ENCODE results near the gene NDUFS5.
"Not testable (repeated sequence)": the region's sequence is repeated elsewhere in the genome, so short reads cannot be mapped to it uniquely, and the experiment has no call there.

Gene NDUFS5

GRCh38 chr1:39006726-39007645 lies 19.2 kb upstream of the NDUFS5 start:
- Histone ChIP-seq H3K4me3 (no peak overlapping the region), H3K27ac (no peak overlapping the region), H3K27me3 (no peaks in the 10 kb centered on the region), H3K4me2 (no peak overlapping the region), H3K9ac (no peak overlapping the region), H4K20me1 (peaks cover 24% of the 10 kb centered on the region), H3K36me3 (peaks cover 95% of the 10 kb centered on the region), H3K4me1 (peaks cover 14% of the 10 kb centered on the region), H3K9me3 (no peaks in the 10 kb centered on the region)
- no peak for TF ChIP-seq Cebpa-rat (IDR thresholded peaks at IDR 0.05)

GRCh38 chr1:39014956-39015355 lies 11.2 kb upstream of the NDUFS5 start:
- H3K27me3 ChIP-seq, H3K4me1 ChIP-seq, H3K9me3 ChIP-seq, H3K27ac ChIP-seq, H4K20me1 ChIP-seq, H3K4me2 ChIP-seq, H3K4me3 ChIP-seq, H3K9ac ChIP-seq: not testable (repeated sequence)
- peaks cover 40% of the 10 kb centered on the region for H3K36me3 ChIP-seq

- H4K20me1 ChIP-seq = no peaks in the 10 kb centered on the region
- H3K4me1 ChIP-seq = no peaks in the 10 kb centered on the region
- H3K9me3 ChIP-seq = no peaks in the 10 kb centered on the region
- no peak for TF ChIP-seq Cebpa-rat (IDR thresholded peaks at IDR 0.05)
- no peaks in the 10 kb centered on the region for H3K27me3 ChIP-seq
- H3K36me3 ChIP-seq = peaks cover 23% of the 10 kb centered on the region; the same call in 1 of the 2 replicates
- no peak overlapping the region for H3K4me2 ChIP-seq
- no peak overlapping the region for H3K4me3 ChIP-seq
- H3K9ac ChIP-seq = no peak overlapping the region
- H3K27ac ChIP-seq = no peak overlapping the region
Measured at GRCh38 chr1:39016604-39017171, 9.5 kb upstream of the NDUFS5 start.

GRCh38 chr1:39017266-39017665 lies 8.9 kb upstream of the NDUFS5 start:
- no peak for TF ChIP-seq Cebpa-rat (IDR thresholded peaks at IDR 0.05)
- Histone ChIP-seq H3K36me3 (peaks cover 17% of the 10 kb centered on the region; the same call in 1 of the 2 replicates), H3K4me1 (no peaks in the 10 kb centered on the region), H4K20me1 (no peaks in the 10 kb centered on the region), H3K9me3 (no peaks in the 10 kb centered on the region), H3K9ac (no peak overlapping the region), H3K4me3 (no peak overlapping the region), H3K27ac (no peak overlapping the region), H3K4me2 (no peak overlapping the region), H3K27me3 (no peaks in the 10 kb centered on the region)

GRCh38 chr1:39020494-39020893 lies 5.7 kb upstream of the NDUFS5 start:
- H3K9ac ChIP-seq, H3K4me2 ChIP-seq, H3K4me1 ChIP-seq, H3K27me3 ChIP-seq, H3K4me3 ChIP-seq, H3K36me3 ChIP-seq, H3K9me3 ChIP-seq, H4K20me1 ChIP-seq, H3K27ac ChIP-seq: not testable (repeated sequence)

- H3K4me3 ChIP-seq = no peak overlapping the region
- no peaks in the 10 kb centered on the region for H3K36me3 ChIP-seq
- H3K27me3 ChIP-seq = no peaks in the 10 kb centered on the region
- H3K4me2 ChIP-seq = no peak overlapping the region
- no peak for TF ChIP-seq Cebpa-rat (IDR thresholded peaks at IDR 0.05)
- no peak overlapping the region for H3K9ac ChIP-seq
- H3K27ac ChIP-seq = no peak overlapping the region
- peaks cover 8% of the 10 kb centered on the region; the same call in 1 of the 2 replicates for H3K9me3 ChIP-seq
- H4K20me1 ChIP-seq = no peaks in the 10 kb centered on the region
- H3K4me1 ChIP-seq = peaks cover 7% of the 10 kb centered on the region
Measured at GRCh38 chr1:39021426-39021825, 4.7 kb upstream of the NDUFS5 start.

GRCh38 chr1:39023140-39023539 lies 3.0 kb upstream of the NDUFS5 start:
- Histone ChIP-seq H3K9ac (no peak overlapping the region), H3K36me3 (no peaks in the 10 kb centered on the region), H3K27ac (no peak overlapping the region), H3K4me1 (peaks cover 15% of the 10 kb centered on the region), H4K20me1 (no peaks in the 10 kb centered on the region), H3K4me3 (no peak overlapping the region), H3K27me3 (no peaks in the 10 kb centered on the region), H3K9me3 (peaks cover 8% of the 10 kb centered on the region; the same call in 1 of the 2 replicates), H3K4me2 (no peak overlapping the region)
- no peak for TF ChIP-seq Cebpa-rat (IDR thresholded peaks at IDR 0.05)

- H3K4me1 ChIP-seq = peaks cover 15% of the 10 kb centered on the region
- H3K9ac ChIP-seq = peak overlapping the region; percentile 93
- TF ChIP-seq Cebpa-rat (IDR thresholded peaks at IDR 0.05) = no peak
- H3K4me3 ChIP-seq = peak overlapping the region; percentile 84
- peak overlapping the region; percentile 92 for H3K27ac ChIP-seq
- H4K20me1 ChIP-seq = peaks cover 15% of the 10 kb centered on the region
- peaks cover 35% of the 10 kb centered on the region for H3K36me3 ChIP-seq
- H3K9me3 ChIP-seq = peaks cover 8% of the 10 kb centered on the region; the same call in 1 of the 2 replicates
- H3K4me2 ChIP-seq = peak overlapping the region; percentile 79
- no peaks in the 10 kb centered on the region for H3K27me3 ChIP-seq
Measured at GRCh38 chr1:39026866-39027507, 837 bp downstream of the NDUFS5 start.

- no peak overlapping the region for H3K4me3 ChIP-seq
- H3K27me3 ChIP-seq = no peaks in the 10 kb centered on the region
- peak overlapping the region; percentile 44 for H3K4me2 ChIP-seq
- no peak overlapping the region for H3K27ac ChIP-seq
- H3K4me1 ChIP-seq = no peaks in the 10 kb centered on the region; the same call in 1 of the 2 replicates
- H3K36me3 ChIP-seq = peaks cover 89% of the 10 kb centered on the region
- peak overlapping the region; percentile 4; the same call in 1 of the 2 replicates for H3K9ac ChIP-seq
- TF ChIP-seq Cebpa-rat (IDR thresholded peaks at IDR 0.05) = no peak
- no peaks in the 10 kb centered on the region for H3K9me3 ChIP-seq
- peaks cover 24% of the 10 kb centered on the region for H4K20me1 ChIP-seq
Measured at GRCh38 chr1:39034114-39034654, 8.0 kb downstream of the NDUFS5 start.
